Upper lobe of left lung (tissue), 6 donors: ENCODE results near the gene PRKAG2. TPM values are rescaled to one million over a fixed set of nuclear protein-coding genes. Genes with fewer than 3 reads are reported as not detected.

Source experiments
- ATAC-seq, 2 donors: fragments of 200-7000 bp; cut with Tn5 transposase; one replicate each; pipeline ENCODE4 v1.9.1; 2022; ENCODE audit warnings: mild to moderate bottlenecking in 2 of 2, moderate library complexity in 2 of 2; ENCODE audit not compliant: low FRiP score in 2 of 2
- DNase-seq, 2 donors: peaks; one replicate each; pipeline ENCODE4 v3.0.0-alpha.2; 2019 to 2020
- H3K27ac ChIP-seq, 4 donors: fragments of 200-600 bp; sonication (generic); one replicate each; pipeline ENCODE4 v1.5.1; 2016 to 2019
- H3K27me3 ChIP-seq, 4 donors: fragments of 200-600 bp; sonication (generic); one replicate each; pipeline ENCODE4 v1.5.1; 2017 to 2019
- H3K36me3 ChIP-seq, 4 donors: fragments of 200-600 bp; sonication (generic); one replicate each; pipeline ENCODE4 v1.5.1; 2016 to 2019
- H3K4me1 ChIP-seq, 4 donors: fragments of 200-600 bp; sonication (generic); one replicate each; pipeline ENCODE4 v1.5.1; 2018 to 2019
- H3K4me3 ChIP-seq, 4 donors: fragments of 200-600 bp; sonication (generic); one replicate each; pipeline ENCODE4 v1.5.1; 2017 to 2019; ENCODE audit warnings: mild to moderate bottlenecking in 2 of 4, moderate library complexity in 1 of 4
- H3K9me3 ChIP-seq, 4 donors: fragments of 200-600 bp; sonication (generic); one replicate each; pipeline ENCODE4 v1.5.1; 2018 to 2019
- EP300 ChIP-seq, 4 donors: sonication (generic); formaldehyde crosslinking; IDR thresholded peaks; one replicate each; pipeline ENCODE4 v1.5.1; 2017; ENCODE audit warnings: antibody characterized with exemption in 4 of 4, control low read depth in 2 of 4
- POLR2A ChIP-seq, 4 donors: fragments of 450-650 bp; IDR thresholded peaks; one replicate each; pipeline ENCODE4 v1.5.1; 2016 to 2017; ENCODE audit warnings: antibody characterized with exemption in 4 of 4, mild to moderate bottlenecking in 2 of 4
- POLR2AphosphoS5 ChIP-seq, 2 donors: sonication (generic); formaldehyde crosslinking; IDR thresholded peaks; one replicate each; pipeline ENCODE4 v1.5.1; 2017; ENCODE audit warnings: antibody characterized with exemption in 2 of 2
- WGBS, 2 donors: methylation state at CpG; one replicate each; pipeline ENCODE4 v1.1.5; 2017 to 2018; 5-methylcytosine and 5-hydroxymethylcytosine counted together
- total RNA-seq, 6 donors: library from RNA; depleted of rRNA in 4 of 6; stranded (reverse); fragments of >200 nt in 4 of 6; gene quantifications; one replicate each; pipeline versions ENCODE4 v1.1.0 to v1.2.1, GENCODE V29; 2016 to 2021
- TF ChIP-seq, protein P1 (sequence below), 6 experiments: fragments of 450-650 bp in 4 of 6; fragments of 200-600 bp in 2 of 6; sonication (generic) in 2 of 6; IDR thresholded peaks; one replicate each; pipeline ENCODE4 v1.5.1; 2016 to 2019; ENCODE audit warnings: antibody characterized with exemption in 6 of 6
- donor health status: DM: no; HTN: no; CAD: no; lungs with moderate emphysema.
- donor health status: DM: no; HTN: yes; CAD: no; lungs with severe emphysema.

Gene PRKAG2
- total RNA-seq, 6 donors from 2014 or later: 20.6 to 68.1 (median 29.6) TPM

DNA sequence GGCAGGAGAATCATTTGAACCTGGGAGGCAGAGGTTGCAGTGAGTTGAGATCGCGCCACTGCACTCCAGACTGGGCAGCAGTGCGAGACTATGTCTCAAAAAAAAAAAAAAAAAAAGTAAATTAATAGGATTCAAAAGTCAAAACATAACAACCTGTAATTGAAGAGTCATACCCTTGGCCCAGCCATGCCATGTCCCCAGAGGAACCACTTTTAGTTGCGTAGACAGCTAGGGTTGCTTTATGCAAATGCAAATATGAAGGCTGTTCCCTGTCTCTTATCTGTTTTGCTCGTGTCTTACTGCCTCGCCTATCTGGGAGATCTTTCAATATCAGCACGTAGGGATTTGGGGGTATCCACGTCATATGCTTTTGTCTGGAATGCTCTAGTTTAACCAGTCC lies 73.1 kb downstream of the PRKAG2 start:
- no peak overlapping the region for H3K27ac ChIP-seq
- no peaks in the 10 kb centered on the region for H3K27me3 ChIP-seq
- ATAC-seq: no peak
- 82 to 89% methylated on average over 8 of the region's 8 CpGs for WGBS, 2 donors
- no peak for TF ChIP-seq POLR2AphosphoS5 (IDR thresholded peaks at IDR 0.05)
- TF ChIP-seq EP300 (IDR thresholded peaks at IDR 0.05): no peak
- TF ChIP-seq, protein P1, sequence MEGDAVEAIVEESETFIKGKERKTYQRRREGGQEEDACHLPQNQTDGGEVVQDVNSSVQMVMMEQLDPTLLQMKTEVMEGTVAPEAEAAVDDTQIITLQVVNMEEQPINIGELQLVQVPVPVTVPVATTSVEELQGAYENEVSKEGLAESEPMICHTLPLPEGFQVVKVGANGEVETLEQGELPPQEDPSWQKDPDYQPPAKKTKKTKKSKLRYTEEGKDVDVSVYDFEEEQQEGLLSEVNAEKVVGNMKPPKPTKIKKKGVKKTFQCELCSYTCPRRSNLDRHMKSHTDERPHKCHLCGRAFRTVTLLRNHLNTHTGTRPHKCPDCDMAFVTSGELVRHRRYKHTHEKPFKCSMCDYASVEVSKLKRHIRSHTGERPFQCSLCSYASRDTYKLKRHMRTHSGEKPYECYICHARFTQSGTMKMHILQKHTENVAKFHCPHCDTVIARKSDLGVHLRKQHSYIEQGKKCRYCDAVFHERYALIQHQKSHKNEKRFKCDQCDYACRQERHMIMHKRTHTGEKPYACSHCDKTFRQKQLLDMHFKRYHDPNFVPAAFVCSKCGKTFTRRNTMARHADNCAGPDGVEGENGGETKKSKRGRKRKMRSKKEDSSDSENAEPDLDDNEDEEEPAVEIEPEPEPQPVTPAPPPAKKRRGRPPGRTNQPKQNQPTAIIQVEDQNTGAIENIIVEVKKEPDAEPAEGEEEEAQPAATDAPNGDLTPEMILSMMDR (IDR thresholded peaks at IDR 0.05): no peak
- no peak for TF ChIP-seq POLR2A (IDR thresholded peaks at IDR 0.05)
- DNase-seq: no peak
- no peak overlapping the region for H3K4me3 ChIP-seq
- H3K9me3 ChIP-seq: no peaks in the 10 kb centered on the region
- H3K4me1 ChIP-seq: peaks cover 0 to 7% (median 4%) of the 10 kb centered on the region in 4 donors
- no peaks in the 10 kb centered on the region for H3K36me3 ChIP-seq

DNA sequence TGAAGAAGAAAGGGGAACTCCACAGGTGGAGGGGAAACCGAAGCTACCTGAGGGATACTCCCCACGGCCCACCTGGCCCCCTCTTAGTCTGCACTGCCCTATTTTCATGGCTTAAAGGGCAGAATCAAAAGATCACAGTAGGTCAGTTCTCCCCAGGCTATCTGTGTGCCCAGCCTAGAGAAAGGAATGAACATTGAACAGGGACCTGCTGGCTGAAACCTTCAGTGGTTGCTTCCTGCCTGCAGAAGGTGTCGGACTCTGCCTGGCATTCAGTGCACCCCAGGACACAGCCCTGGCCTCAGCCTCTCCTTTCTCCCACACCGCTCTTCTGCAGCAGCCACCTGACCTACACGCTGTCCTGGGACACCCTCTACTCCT lies 74.5 kb downstream of the PRKAG2 start:
- Histone ChIP-seq H3K27ac (no peak overlapping the region), H3K9me3 (no peaks in the 10 kb centered on the region), H3K36me3 (no peaks in the 10 kb centered on the region), H3K27me3 (no peaks in the 10 kb centered on the region), H3K4me1 (peaks cover 2 to 15% (median 13%) of the 10 kb centered on the region in 4 donors), H3K4me3 (no peak overlapping the region)
- ATAC-seq (no peak), DNase-seq (no peak)
- WGBS, 2 donors: 88 to 90% methylated on average over 5 of the region's 5 CpGs
- TF ChIP-seq POLR2AphosphoS5 (IDR thresholded peaks at IDR 0.05) (no peak), POLR2A (IDR thresholded peaks at IDR 0.05) (no peak), EP300 (IDR thresholded peaks at IDR 0.05) (no peak)
- TF ChIP-seq, protein P1 (IDR thresholded peaks at IDR 0.05): no peak

DNA sequence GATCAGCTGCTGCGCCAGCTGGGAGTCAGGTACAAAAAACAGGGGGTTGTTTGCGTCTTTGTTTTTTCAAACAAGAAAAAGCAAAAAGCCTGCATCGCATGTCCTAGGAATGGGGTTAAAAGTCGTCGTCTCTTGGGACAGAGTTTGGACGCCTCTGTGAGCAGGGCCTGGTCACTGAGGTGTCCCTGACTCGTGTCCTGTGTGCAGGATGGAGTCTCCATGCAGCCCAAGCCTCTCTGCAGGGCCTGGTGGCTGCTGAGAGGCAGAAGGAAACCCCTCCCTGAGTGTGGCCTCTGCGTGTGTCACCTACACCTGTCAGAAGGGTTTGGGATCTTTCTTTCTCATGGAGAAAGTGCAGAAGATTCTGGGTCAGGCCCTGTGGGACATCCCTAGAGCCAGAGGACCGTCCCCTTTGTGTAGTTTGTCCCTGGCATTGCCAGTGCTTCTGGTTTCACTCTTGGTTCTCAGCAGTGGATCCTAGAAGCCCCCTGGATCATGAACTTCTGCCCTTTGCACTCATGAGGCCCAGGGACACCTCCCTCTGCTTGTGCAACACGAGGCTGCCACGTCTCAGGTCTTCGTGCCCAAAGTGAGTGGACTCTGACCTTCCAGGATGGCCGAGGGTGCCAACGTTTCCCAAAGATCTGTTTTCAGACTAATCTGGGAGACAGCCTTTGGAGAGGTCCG lies 75.0 kb downstream of the PRKAG2 start:
- ATAC-seq (no peak), DNase-seq (no peak)
- no peaks in the 10 kb centered on the region for H3K27me3 ChIP-seq
- no peak overlapping the region for H3K27ac ChIP-seq
- H3K4me3 ChIP-seq: no peak overlapping the region
- H3K4me1 ChIP-seq: peaks cover 6 to 20% (median 16%) of the 10 kb centered on the region in 4 donors
- H3K36me3 ChIP-seq: no peaks in the 10 kb centered on the region
- TF ChIP-seq, protein P1 (IDR thresholded peaks at IDR 0.05): no peak
- no peak for TF ChIP-seq POLR2AphosphoS5 (IDR thresholded peaks at IDR 0.05)
- no peaks in the 10 kb centered on the region for H3K9me3 ChIP-seq
- WGBS, 2 donors: 82 to 89% methylated on average over 15 of the region's 15 CpGs

DNA sequence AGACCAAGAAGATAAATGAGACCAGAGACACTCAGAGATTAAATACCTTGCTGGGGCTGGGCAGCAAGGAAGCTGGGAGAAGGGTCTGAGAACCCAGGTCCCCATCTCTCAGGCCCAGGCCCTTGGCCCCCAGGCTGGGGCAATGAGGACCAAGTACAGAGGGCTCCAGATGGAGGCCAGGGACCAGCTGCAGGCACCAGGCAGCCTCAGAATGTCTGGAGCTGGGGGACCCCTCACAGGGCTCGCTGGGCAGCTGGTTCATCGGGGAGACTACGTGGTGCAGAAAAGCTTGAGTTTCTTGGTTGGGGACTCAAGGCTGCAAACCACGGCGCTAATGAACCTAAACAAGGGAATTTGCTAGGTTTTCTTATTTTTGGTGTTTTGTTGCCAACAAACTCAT lies 75.6 kb downstream of the PRKAG2 start:
- Histone ChIP-seq H3K36me3 (no peaks in the 10 kb centered on the region), H3K4me3 (no peak overlapping the region), H3K9me3 (no peaks in the 10 kb centered on the region), H3K27ac (no peak overlapping the region), H3K4me1 (peaks cover 13 to 23% (median 20%) of the 10 kb centered on the region in 4 donors), H3K27me3 (no peaks in the 10 kb centered on the region)
- ATAC-seq (no peak), DNase-seq (no peak)
- TF ChIP-seq, protein P1 (IDR thresholded peaks at IDR 0.05): no peak
- TF ChIP-seq POLR2A (IDR thresholded peaks at IDR 0.05) (no peak), POLR2AphosphoS5 (IDR thresholded peaks at IDR 0.05) (no peak), EP300 (IDR thresholded peaks at IDR 0.05) (no peak)
- 97 to 99% methylated on average over 5 of the region's 5 CpGs for WGBS, 2 donors

DNA sequence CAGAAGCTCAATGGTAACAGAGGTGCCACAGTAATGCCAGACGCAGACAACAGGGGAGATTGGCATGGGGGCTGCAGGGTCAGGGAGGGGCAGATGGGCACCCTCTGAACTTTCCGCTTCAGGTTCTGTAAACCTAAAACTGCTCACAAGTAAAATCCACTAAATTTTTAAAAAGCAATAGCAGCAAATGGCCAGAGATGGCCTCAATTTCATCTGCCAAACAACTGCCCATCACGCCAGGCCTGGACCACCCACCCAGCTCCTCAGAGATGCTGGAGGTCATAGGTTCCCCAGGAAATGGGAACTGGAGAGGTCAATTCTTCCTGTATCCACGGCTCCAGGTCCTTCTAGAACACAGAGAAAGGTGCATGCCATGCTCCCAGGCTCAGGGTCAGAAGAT lies 76.1 kb downstream of the PRKAG2 start:
- DNase-seq: no peak
- 90 to 91% methylated on average over 4 of the region's 4 CpGs for WGBS, 2 donors

More for the DNA sequence above, 76.1 kb downstream of the PRKAG2 start:
- peaks cover 17 to 27% (median 25%) of the 10 kb centered on the region in 4 donors for H3K4me1 ChIP-seq
- H3K27me3 ChIP-seq: no peaks in the 10 kb centered on the region
- no peak for ATAC-seq
- no peak overlapping the region for H3K27ac ChIP-seq
- no peaks in the 10 kb centered on the region for H3K9me3 ChIP-seq
- no peak overlapping the region for H3K4me3 ChIP-seq
- H3K36me3 ChIP-seq: no peaks in the 10 kb centered on the region
- TF ChIP-seq, protein P1 (IDR thresholded peaks at IDR 0.05): no peak
- TF ChIP-seq POLR2AphosphoS5 (IDR thresholded peaks at IDR 0.05): no peak
